Hematopoietic multipotent progenitor cell treated with erythropoietin and hydrocortisone succinate and interleukin-3 and kit ligand, for 6 days (in vitro differentiated cells): ENCODE measurements around the gene ARHGAP26.

ENCODE experiments used
- DNase-seq: peaks from one replicate; pipeline ENCODE4 v3.0.0-alpha.2; 2015

Gene ARHGAP26

DNA sequence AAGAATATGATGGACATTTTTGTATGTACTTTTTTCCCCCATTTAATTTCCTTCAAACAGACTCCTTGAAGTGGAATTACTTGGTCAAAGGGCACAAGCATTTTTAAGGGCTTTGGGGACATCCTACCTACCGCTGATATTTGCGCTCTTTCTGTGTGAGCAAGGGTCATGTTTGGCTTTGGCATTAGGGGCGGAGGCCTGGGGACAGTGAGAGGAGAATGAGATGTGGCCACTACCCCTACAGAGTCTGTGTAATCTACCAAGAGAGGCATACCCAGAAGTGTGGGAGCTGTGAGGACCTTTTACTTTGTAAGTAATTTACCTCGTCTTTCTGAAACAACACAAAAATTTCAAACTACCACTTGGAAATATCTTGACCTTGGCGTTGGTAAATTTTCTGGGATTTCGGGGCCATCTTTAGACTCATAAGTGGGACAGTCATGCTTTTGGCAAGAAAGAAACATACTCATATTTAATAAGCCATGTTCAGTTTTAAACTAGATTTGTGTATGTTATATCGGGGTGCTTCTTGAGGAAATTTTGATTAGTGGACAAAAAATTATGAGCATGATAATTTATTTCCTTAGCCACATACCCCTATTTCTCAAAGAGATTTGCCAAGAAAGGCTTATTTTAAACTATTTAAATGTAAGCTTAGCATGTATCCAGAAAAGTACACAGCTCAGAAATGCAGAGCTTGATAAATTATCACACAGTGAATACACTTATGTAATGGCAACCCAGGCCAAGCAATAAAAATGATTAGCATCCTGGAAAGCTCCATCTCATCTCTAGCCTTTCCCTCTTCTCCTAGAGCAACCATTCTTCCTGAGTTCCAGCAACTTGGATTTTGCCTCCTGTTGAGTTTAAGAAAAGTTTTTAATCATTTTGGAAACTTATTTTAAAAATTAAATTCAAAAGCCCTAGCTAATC lies 63.6 kb downstream of the ARHGAP26 start:
- DNase-seq = no peak

GRCh38 chr5:142834504-142834903 lies 64.3 kb downstream of the ARHGAP26 start:
- no peak for DNase-seq

- no peak for DNase-seq
These were observed 65.4 kb downstream of the ARHGAP26 start for GRCh38 chr5:142835540-142835939.

DNA sequence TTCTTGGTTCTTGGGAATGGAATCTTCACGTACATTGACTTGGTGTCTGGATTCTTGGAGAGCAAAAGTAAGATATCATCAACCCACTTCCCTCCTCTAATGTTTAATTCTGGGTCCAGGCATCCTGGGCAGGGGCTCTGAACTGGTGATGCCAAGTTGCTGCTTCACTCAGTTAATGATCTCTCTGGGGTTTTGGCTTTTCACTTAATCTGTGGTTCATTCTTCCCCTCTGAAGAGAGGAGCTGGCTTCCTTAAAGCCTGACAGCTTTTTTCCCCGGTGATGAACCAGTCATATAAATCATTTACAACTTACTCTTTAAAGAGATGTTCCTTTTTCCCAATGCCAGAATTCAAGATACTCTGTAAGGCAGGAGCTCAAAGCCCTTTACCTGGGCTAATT lies 65.9 kb downstream of the ARHGAP26 start:
- no peak for DNase-seq

- peak; percentile 62 for DNase-seq
These were observed 67.0 kb downstream of the ARHGAP26 start for GRCh38 chr5:142837081-142837725.

GRCh38 chr5:142838845-142839244 lies 68.7 kb downstream of the ARHGAP26 start:
- DNase-seq = no peak

- DNase-seq = peak; percentile 16
These were observed 69.7 kb downstream of the ARHGAP26 start for GRCh38 chr5:142839711-142840346.

DNA sequence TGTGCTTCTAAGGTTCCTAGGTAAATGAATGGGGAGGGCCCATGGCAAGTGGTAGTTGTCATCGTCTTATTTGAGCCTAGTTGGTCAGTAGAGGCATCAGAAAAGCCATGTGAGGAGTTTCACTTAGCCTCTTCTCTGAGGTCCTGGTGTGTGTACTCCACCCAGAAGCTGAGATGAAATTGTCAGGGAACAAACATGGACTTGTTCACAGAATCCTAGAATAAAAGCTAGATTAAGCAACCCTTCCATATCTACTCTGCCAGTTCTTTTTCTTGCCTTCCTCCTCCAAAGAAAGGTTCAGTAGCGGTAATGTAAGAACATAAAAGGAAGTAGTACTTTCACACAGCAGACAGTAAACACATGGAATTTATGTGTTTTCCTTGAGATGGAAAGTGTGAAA lies 70.4 kb downstream of the ARHGAP26 start:
- DNase-seq = no peak

DNA sequence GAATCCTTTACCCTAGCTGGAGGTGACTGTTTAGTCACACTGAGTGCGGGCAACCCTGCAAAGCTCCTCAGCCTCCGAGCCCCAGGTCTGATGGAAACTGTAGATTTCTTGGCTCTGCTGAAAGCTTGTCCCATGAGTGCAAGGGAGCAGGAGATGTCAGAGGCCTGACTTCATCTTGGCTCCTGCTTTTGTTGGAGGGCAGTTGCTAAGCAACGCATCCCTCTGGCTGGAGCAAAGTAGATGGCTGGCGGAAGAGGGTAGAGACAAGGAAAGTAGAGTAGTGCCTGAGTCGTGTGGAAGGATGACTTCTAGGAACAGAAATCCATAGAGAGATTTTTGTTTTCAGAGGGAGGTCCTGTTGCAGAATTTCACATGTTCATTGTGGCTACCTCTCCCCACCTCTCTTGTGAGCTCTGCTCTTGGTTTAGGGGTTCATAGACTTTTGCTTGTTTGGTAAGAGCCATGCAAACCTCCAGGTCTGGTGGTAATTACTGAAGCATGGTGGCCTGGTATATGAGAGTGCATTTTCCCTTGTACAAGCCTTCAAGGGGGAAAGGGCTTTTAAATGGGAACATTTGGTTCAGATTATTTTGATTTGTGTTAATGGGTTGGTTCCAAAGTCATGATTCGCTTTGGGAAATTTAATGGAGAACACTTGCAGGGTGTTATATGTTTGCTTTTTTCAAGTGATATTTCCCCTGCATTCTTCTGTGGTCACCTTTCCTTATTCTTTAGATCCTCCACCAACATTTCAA lies 71.5 kb downstream of the ARHGAP26 start:
- no peak for DNase-seq

DNA sequence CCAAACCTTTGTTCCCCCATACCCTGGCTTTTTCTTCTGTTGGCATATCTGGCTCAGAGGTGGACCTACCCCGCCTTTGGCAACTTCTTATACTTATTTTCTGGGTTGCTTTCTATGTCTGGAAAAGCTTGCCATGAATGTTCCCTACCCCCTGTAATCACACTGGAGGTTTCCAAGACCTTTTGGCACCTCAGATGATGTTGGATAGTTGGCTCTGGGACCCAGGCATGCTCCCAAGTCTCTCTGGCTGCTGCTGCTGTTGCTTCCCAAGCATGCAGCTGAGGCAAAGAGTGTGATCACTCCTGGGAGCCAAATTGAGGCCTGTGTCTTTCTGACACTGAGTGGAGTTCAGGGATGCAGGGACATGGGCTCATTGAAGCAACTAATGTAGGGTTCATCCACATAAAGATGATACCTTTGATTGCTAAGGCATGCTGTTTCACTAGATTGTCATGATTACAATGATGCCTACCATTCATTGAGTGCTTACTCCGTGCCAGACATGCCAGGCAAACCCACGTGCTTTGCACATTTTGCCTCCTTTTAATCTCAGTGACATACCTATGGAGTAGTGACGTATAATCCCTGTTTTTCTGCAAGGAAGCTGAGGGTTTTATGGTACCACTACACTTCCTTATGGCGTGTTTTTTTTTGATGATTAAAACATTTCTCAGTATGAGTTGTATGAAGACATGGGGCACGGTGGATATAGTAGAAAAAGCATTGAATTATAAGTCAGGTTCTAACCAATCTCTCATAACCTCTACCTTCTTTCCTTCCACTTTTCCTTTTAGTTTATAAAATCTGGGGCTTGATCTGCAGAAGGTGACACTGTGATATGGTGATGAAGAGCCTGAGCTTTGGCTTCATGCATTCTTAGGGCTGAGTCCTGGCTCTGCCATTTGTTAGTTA lies 73.1 kb downstream of the ARHGAP26 start:
- DNase-seq = no peak

DNA sequence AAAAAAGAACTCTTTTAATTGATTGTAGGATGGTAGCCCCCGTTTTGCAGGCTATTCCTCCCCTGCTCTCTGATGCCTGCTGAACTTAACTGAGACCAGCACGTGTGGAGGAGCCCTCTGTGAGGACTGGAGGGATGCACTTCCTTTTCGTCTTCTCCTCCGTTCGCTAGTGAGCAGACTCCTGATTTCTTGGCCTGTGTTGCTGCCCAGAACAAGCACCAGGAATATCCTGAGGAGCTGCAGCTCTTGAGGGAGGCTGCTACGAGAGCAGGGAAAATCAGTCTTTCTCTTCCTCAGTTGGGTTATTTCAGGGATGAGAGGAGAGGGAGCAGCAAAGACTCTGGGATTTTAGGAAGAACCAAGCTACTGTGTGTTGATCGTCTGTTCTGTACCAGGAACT lies 74.7 kb downstream of the ARHGAP26 start:
- DNase-seq = no peak

GRCh38 chr5:142845402-142845921 lies 75.3 kb downstream of the ARHGAP26 start:
- DNase-seq = peak; percentile 53

- DNase-seq = no peak
These were observed 75.8 kb downstream of the ARHGAP26 start for GRCh38 chr5:142845954-142846398.

DNA sequence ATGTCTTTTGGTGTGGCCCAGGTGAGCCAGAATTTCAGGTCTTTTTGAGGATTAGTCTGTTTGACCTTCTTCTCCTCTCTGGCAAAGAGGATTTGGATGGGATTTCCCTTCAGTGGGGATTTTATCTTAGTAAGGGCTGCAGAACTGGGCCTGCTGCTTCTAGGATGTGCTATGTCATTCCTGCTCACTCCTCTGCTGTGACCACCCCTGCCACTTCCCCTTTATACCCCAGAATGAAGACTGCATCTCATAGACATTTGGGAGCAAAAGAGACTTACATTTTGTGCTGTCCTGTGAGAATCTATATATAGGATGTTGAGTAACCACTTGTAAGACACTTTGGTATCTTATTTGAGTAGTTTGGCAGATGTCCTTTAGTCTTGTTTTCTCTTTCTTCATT lies 76.2 kb downstream of the ARHGAP26 start:
- DNase-seq = peak; percentile 67

DNA sequence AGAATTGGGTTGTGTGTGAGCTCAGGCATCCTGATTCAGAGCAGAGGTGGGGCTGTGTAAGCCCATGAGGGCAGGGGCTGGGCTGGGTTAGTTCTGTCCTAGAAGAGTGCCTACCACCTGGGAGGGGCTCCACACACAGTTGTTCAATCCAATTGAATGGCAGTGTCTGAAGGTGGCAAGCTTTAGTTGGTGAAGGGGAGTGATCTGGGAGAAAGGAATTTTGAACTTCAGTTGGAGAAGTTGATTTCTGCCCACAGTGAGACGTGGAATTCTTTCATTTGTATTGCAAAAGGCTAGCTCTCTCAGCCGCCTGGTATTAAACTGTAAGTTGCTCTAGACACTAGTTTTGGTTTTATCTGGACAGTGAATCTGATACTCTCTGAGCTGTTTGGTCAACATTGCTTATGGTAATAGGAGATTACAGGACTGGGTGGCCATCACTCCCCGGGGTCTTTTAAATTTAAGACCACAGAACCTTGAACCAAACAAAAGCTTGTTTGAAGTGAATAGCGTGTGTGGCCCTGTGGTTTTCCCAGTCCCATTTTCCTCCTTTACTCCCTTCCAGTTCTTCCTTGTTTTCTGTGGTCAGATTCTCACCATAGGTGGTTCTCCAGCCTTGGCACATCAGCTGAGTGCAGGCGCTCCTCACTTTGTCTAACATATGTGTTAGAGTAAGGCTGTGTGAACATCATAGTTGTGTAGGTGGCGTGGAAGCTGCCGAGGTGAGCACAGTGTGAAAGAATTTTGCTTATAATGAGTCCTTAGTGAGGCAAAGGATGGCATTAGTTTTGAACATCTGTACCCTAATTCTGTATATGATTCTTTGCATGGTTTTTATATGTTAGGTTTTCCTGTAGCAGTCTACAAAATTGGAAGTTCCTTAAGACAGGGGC lies 78.0 kb downstream of the ARHGAP26 start:
- DNase-seq = no peak

DNA sequence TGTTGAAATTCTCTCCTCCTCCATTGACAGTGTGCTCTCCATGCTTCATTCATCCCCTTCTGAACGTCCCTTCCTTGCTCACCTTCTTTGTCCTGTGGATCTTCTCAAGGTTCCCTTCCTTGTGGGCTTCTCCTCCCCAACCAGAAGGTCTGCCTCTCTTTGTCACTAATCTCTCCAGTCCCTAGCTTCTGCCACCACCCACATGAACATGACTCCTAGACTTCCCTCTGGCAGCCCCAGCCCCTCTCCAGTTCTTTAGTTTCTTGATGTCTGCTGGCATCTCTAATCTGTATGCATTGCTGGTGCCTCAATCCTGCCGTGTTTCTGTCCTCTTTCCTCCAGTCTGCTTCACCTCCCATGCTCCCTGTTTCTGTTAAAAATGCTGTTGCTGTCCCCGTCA lies 79.3 kb downstream of the ARHGAP26 start:
- DNase-seq = no peak

GRCh38 chr5:142849880-142850279 lies 79.7 kb downstream of the ARHGAP26 start:
- DNase-seq = no peak

- no peak for DNase-seq
These were observed 81.6 kb downstream of the ARHGAP26 start for GRCh38 chr5:142851731-142852130.

GRCh38 chr5:142852416-142853198 lies 82.4 kb downstream of the ARHGAP26 start:
- DNase-seq = no peak

DNA sequence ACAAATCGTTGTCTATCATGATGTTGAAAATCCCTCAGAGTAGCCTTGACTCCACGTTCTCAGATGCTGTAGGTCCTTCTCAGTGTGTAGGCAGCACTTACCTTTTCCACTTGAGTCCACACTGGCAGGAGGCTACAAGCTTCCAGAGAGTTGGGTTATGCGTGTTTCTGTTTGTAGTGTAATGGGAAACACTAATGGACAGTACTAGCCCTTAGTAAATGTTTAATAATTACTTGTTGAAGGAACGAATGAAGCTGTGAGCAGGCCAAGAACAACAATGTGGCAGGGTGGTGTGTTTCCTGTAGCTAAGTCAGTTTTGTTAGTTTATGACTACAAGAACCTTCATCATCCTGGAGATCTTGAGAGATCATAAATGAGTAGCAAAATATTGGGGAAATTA lies 83.5 kb downstream of the ARHGAP26 start:
- no peak for DNase-seq
